SK-N-SH (cell line): ENCODE results near the gene TLL2. TPM values are rescaled to one million over a fixed set of nuclear protein-coding genes. Genes with fewer than 3 reads are reported as not detected.

Experiments
- CTCF ChIA-PET: fragments of 300-600, 350-600 bp; formaldehyde crosslinking; extraction: SDS; loops from one replicate; lab custom pipeline; 2021; lab: Yijun Ruan, JAX
- POLR2A ChIA-PET: fragments of 350-600 bp; sonication (Branson Sonifier 250); formaldehyde crosslinking; extraction: SDS; loops from one replicate; lab custom pipeline; 2020; ENCODE audit warnings: antibody characterized with exemption, inconsistent platforms; lab: Yijun Ruan, JAX
- DNase-seq: peaks from one replicate; pipeline ENCODE4 v3.0.0; 2012
- H2AFZ ChIP-seq: fragments of 200-600 bp; sonication (generic); 2 replicates; pipeline ENCODE4 v1.8.1; 2016; ENCODE audit warnings: antibody characterized with exemption, mild to moderate bottlenecking, low read depth
- H3F3A ChIP-seq: fragments of 200-600 bp; sonication (generic); replicated peaks from 2 replicates; pipeline ENCODE3; 2016; ENCODE audit warnings: antibody characterized with exemption, mild to moderate bottlenecking; ENCODE audit not compliant: insufficient read depth
- H3K27ac ChIP-seq, 2 experiments: fragments of 200-500 bp in 1 of 2; fragments of 200-600 bp in 1 of 2; sonication (Bioruptor generic) in 1 of 2; sonication (generic), shearing (Covaris generic) in 1 of 2; 2 replicates each; pipeline versions ENCODE4 v1.5.1 to v1.6.1; 2014 to 2016; ENCODE audit warnings: low read depth in 2 of 2, inconsistent platforms in 1 of 2, low read length in 1 of 2, mild to moderate bottlenecking in 1 of 2, mixed read lengths in 1 of 2
- H3K27me3 ChIP-seq: fragments of 200-600 bp; sonication (generic), shearing (Covaris generic); 2 replicates; pipeline ENCODE4 v1.6.1; 2016; ENCODE audit warnings: mixed run types; ENCODE audit not compliant: insufficient read depth
- H3K36me3 ChIP-seq, 2 experiments: fragments of 200-500 bp in 1 of 2; fragments of 200-600 bp in 1 of 2; sonication (Bioruptor generic) in 1 of 2; sonication (generic) in 1 of 2; replicated peaks in 1 of 2; 2 replicates each; pipeline versions ENCODE3 to v1.5.1; 2014 to 2016; ENCODE audit warnings: low read length in 1 of 2, mild to moderate bottlenecking in 1 of 2; ENCODE audit not compliant: insufficient read depth in 2 of 2, control insufficient read depth in 1 of 2
- H3K4me1 ChIP-seq, 2 experiments: fragments of 200-500 bp in 1 of 2; fragments of 200-600 bp in 1 of 2; sonication (Bioruptor generic) in 1 of 2; sonication (generic), shearing (Covaris generic) in 1 of 2; 2 replicates each; pipeline versions ENCODE4 v1.5.1 to v1.6.1; 2014 to 2016; ENCODE audit warnings: low read depth in 1 of 2, low read length in 1 of 2, mixed run types in 1 of 2; ENCODE audit not compliant: insufficient read depth in 2 of 2, control insufficient read depth in 1 of 2
- H3K4me2 ChIP-seq: fragments of 200-600 bp; sonication (generic), shearing (Covaris generic); 2 replicates; pipeline ENCODE4 v1.6.1; 2017; ENCODE audit warnings: mixed run types
- H3K4me3 ChIP-seq, 2 experiments: fragments of 200-500 bp in 1 of 2; fragments of 200-600 bp in 1 of 2; sonication (Bioruptor generic) in 1 of 2; sonication (generic), shearing (Covaris generic) in 1 of 2; 2 replicates each; pipeline versions ENCODE4 v1.5.1 to v1.8.1; 2014 to 2016; ENCODE audit warnings: low read depth in 2 of 2, inconsistent platforms in 1 of 2, low read length in 1 of 2, mild to moderate bottlenecking in 1 of 2, mixed read lengths in 1 of 2, moderate library complexity in 1 of 2
- H3K79me2 ChIP-seq: fragments of 200-600 bp; sonication (generic); 2 replicates; pipeline ENCODE4 v1.8.1; 2017; ENCODE audit warnings: mild to moderate bottlenecking; ENCODE audit not compliant: insufficient read depth
- H3K9ac ChIP-seq: fragments of 200-600 bp; sonication (generic); 2 replicates; pipeline ENCODE4 v1.6.1; 2017; ENCODE audit warnings: mixed run types
- H3K9me2 ChIP-seq: fragments of 200-600 bp; sonication (generic); 2 replicates; pipeline ENCODE4 v1.6.1; 2017; ENCODE audit warnings: mixed run types
- H3K9me3 ChIP-seq: fragments of 200-600 bp; sonication (generic); 2 replicates; pipeline ENCODE4 v1.6.1; 2017; ENCODE audit warnings: mixed run types, mild to moderate bottlenecking, moderate library complexity
- H4K20me1 ChIP-seq: fragments of 200-600 bp; sonication (generic); 2 replicates; pipeline ENCODE4 v1.6.1; 2017; ENCODE audit warnings: mild to moderate bottlenecking, mixed run types; ENCODE audit not compliant: insufficient read depth
- CTCF ChIP-seq: fragments of 200-600 bp; sonication (generic); IDR thresholded peaks from 2 replicates; pipeline ENCODE4 v1.6.1; 2017; ENCODE audit warnings: antibody characterized with exemption, mild to moderate bottlenecking, moderate library complexity
- EZH2phosphoT487 ChIP-seq: fragments of 200-600 bp; sonication (generic); IDR thresholded peaks from 2 replicates; pipeline ENCODE4 v1.6.1; 2017; ENCODE audit warnings: low read depth, mixed run types, mild to moderate bottlenecking, antibody characterized with exemption, moderate library complexity, borderline replicate concordance
- FOSL2 ChIP-seq: IDR thresholded peaks from 2 replicates; pipeline ENCODE4 v1.4.0; 2012; ENCODE audit warnings: low read depth, mild to moderate bottlenecking, moderate library complexity, borderline replicate concordance
- FOXJ3 ChIP-seq: sonication (generic); formaldehyde crosslinking; IDR thresholded peaks from 2 replicates; pipeline ENCODE4 v1.5.1; 2020; ENCODE audit warnings: mild to moderate bottlenecking, missing genetic modification reagents
- FOXM1 ChIP-seq: IDR thresholded peaks from 2 replicates; pipeline ENCODE4 v1.4.0; 2012; ENCODE audit warnings: low read depth, mild to moderate bottlenecking
- GABPA ChIP-seq: IDR thresholded peaks from 2 replicates; pipeline ENCODE4 v1.4.0; 2012; ENCODE audit warnings: low read depth, mild to moderate bottlenecking
- IRF3 ChIP-seq: fragments of 150-350 bp; IDR thresholded peaks from 2 replicates; pipeline ENCODE4 v1.6.1; 2016; ENCODE audit warnings: mild to moderate bottlenecking, low read depth, low read length
- NFIC ChIP-seq: IDR thresholded peaks from 2 replicates; pipeline ENCODE4 v1.4.0; 2012; ENCODE audit warnings: borderline replicate concordance
- NRF1 ChIP-seq: IDR thresholded peaks from 2 replicates; pipeline ENCODE4 v1.6.1; 2012; ENCODE audit warnings: low read depth, mild to moderate bottlenecking, low read length
- RAD21 ChIP-seq: IDR thresholded peaks from 2 replicates; pipeline ENCODE4 v1.6.1; 2012; ENCODE audit warnings: mild to moderate bottlenecking, low read length
- RCOR1 ChIP-seq: fragments of 150-350 bp; IDR thresholded peaks from 2 replicates; pipeline ENCODE4 v1.6.1; 2017; ENCODE audit warnings: antibody characterized with exemption, low read length
- RFX5 ChIP-seq: IDR thresholded peaks from 2 replicates; pipeline ENCODE4 v1.6.1; 2012; ENCODE audit warnings: mild to moderate bottlenecking, improper control_type of control experiment, low read length
- RXRA ChIP-seq: IDR thresholded peaks from 2 replicates; pipeline ENCODE4 v1.4.0; 2012; ENCODE audit warnings: low read depth, mild to moderate bottlenecking, borderline replicate concordance
- TAF1 ChIP-seq: IDR thresholded peaks from 2 replicates; pipeline ENCODE4 v1.6.1; 2012; ENCODE audit warnings: low read depth, mild to moderate bottlenecking, low read length, moderate library complexity, borderline replicate concordance
- TCF12 ChIP-seq: IDR thresholded peaks from 2 replicates; pipeline ENCODE4 v1.4.0; 2012
- TEAD4 ChIP-seq: IDR thresholded peaks from 2 replicates; pipeline ENCODE4 v1.4.0; 2012; ENCODE audit warnings: mild to moderate bottlenecking, borderline replicate concordance; ENCODE audit not compliant: insufficient read depth
- YY1 ChIP-seq: IDR thresholded peaks from 2 replicates; pipeline ENCODE4 v1.4.0; 2012; ENCODE audit warnings: low read depth, mild to moderate bottlenecking
- ZBTB33 ChIP-seq: IDR thresholded peaks from 2 replicates; pipeline ENCODE4 v1.4.0; 2012; ENCODE audit warnings: low read depth, borderline replicate concordance
- polyA plus RNA-seq, 3 experiments: library from polyadenylated mRNA; depleted of rRNA; stranded (reverse); fragments of >200 nt; gene quantifications; 2 replicates each; pipeline ENCODE4 v1.2.3, GENCODE V29; 2012
- TF ChIP-seq, protein P1 (sequence below): IDR thresholded peaks from 2 replicates; pipeline ENCODE4 v1.4.0; 2012; ENCODE audit warnings: low read depth

TLL2 gene
- polyA plus RNA-seq, 1 of the 3 experiments (the other 2 are of a cell fraction), result 0.36 TPM

- Histone ChIP-seq H3K9me2 (no peaks in the 10 kb centered on the region), H3K4me1 (peaks cover 0 to 4% of the 10 kb centered on the region in 2 experiments; a peak in 2 of 4 replicates), H3F3A (no peaks in the 10 kb centered on the region), H2AFZ (no peak overlapping the region), H3K36me3 (no peaks in the 10 kb centered on the region), H3K79me2 (no peaks in the 10 kb centered on the region), H3K9me3 (no peaks in the 10 kb centered on the region; the same call in 1 of the 2 replicates), H4K20me1 (no peaks in the 10 kb centered on the region), H3K27ac (no peak overlapping the region), H3K4me2 (no peak overlapping the region), H3K4me3 (no peak overlapping the region), H3K27me3 (no peaks in the 10 kb centered on the region; the same call in 1 of the 2 replicates), H3K9ac (no peak overlapping the region)
- TF ChIP-seq GABPA (no peak), TCF12 (no peak), RXRA (no peak), FOSL2 (no peak), RFX5 (no peak), RAD21 (no peak), IRF3 (no peak), TAF1 (no peak), NRF1 (no peak), ZBTB33 (no peak), FOXJ3 (no peak), RCOR1 (no peak), TEAD4 (no peak), YY1 (no peak), EZH2phosphoT487 (no peak), CTCF (no peak), NFIC (no peak), FOXM1 (no peak)
- TF ChIP-seq, protein P1, sequence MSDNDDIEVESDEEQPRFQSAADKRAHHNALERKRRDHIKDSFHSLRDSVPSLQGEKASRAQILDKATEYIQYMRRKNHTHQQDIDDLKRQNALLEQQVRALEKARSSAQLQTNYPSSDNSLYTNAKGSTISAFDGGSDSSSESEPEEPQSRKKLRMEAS, result no peak
- no peak for DNase-seq
- CTCF ChIA-PET, result interaction anchor here (1.3 kb wide), 1 partner anchor 61 kb away, joined by 4 read pairs; no protein-coding TSS in a partner anchor
- POLR2A ChIA-PET, result no interaction called here
Measured at GRCh38 chr10:96436035-96436434, 77.7 kb downstream of the TLL2 start.
